Measurements from ENCODE around the gene GRAMD1A.

Gene GRAMD1A

GRCh38 chr19:35060160-35060855, 60.2 kb downstream of the GRAMD1A start:
- no peak for DNase-seq (ENCODE audit: low read depth)
- H3K4me3 ChIP-seq (ENCODE audit: low read length) = no peak overlapping the region
- TF ChIP-seq CTCF (IDR thresholded peaks at IDR 0.05; ENCODE audit: insufficient read depth, low read depth, low read length, missing control alignments) = no peak

GRCh38 chr19:35061583-35062373, 61.7 kb downstream of the GRAMD1A start:
- no peak overlapping the region for H3K4me3 ChIP-seq (ENCODE audit: low read length)
- no peak for TF ChIP-seq CTCF (IDR thresholded peaks at IDR 0.05; ENCODE audit: insufficient read depth, low read depth, low read length, missing control alignments)
- no peak for DNase-seq (ENCODE audit: low read depth)

GRCh38 chr19:35062942-35063341, 62.8 kb downstream of the GRAMD1A start:
- DNase-seq (ENCODE audit: low read depth) = no peak
- TF ChIP-seq CTCF (IDR thresholded peaks at IDR 0.05; ENCODE audit: insufficient read depth, low read depth, low read length, missing control alignments) = no peak

GRCh38 chr19:35063940-35064818, 64.1 kb downstream of the GRAMD1A start:
- TF ChIP-seq CTCF (IDR thresholded peaks at IDR 0.05; ENCODE audit: insufficient read depth, low read depth, low read length, missing control alignments) = no peak
- H3K4me3 ChIP-seq (ENCODE audit: low read length) = no peak overlapping the region
- peak; percentile 86 for DNase-seq (ENCODE audit: low read depth)

More at GRCh38 chr19:35062942-35063341, 62.8 kb downstream of the GRAMD1A start:
- no peak overlapping the region for H3K4me3 ChIP-seq (ENCODE audit: low read length)

- no peak overlapping the region for H3K4me3 ChIP-seq (ENCODE audit: low read length)
- DNase-seq (ENCODE audit: low read depth) = no peak
- TF ChIP-seq CTCF (IDR thresholded peaks at IDR 0.05; ENCODE audit: insufficient read depth, low read depth, low read length, missing control alignments) = no peak
Observed at GRCh38 chr19:35065574-35065973, 65.5 kb downstream of the GRAMD1A start.

- no peak for DNase-seq (ENCODE audit: low read depth)
- no peak overlapping the region for H3K4me3 ChIP-seq (ENCODE audit: low read length)
- TF ChIP-seq CTCF (IDR thresholded peaks at IDR 0.05; ENCODE audit: insufficient read depth, low read depth, low read length, missing control alignments) = no peak
Observed at GRCh38 chr19:35066121-35066520, 66.0 kb downstream of the GRAMD1A start.
